Measurements from ENCODE around the gene POU2AF2. TPM values are rescaled to one million over a fixed set of nuclear protein-coding genes. Genes with fewer than 3 reads are reported as not detected.
"Not testable (repeated sequence)": the region's sequence is repeated elsewhere in the genome, so short reads cannot be mapped to it uniquely, and the experiment has no call there.

Gene POU2AF2
- total and polyA plus RNA-seq, 2 donors = 0.32 to 1.0 TPM

DNA sequence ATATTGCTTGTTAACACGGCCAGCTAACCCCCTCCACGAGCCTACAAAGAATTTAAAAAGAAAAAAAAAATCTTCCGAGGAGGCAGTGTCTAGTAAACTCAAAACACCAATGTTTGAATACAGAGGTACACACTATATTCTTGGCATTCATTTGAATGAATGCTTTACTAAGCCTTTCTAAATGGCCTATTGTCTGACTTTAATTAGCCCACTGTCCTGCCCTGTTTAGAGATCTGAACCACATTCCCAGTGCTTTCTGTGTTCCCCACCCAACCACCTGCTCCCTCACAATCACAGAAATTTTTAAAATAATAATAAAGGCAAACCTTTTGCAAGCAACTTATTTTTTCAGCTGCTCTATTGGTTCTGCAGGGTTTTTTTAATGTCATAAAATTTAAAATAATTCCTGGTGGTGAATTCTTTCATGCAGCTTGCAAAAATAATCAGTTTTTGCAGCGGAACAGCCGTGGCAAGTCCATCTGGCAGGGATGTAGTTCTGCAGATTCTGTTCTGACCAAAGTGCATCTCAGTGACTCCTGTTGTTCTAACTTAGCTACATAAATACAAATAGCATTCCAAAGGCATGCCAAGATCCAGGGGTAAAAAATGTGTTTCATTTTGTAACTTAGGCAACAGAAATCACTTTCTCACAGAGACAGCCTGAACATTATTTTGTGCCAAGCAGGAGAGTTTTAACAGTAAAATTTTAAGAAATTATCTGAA lies 23.8 kb downstream of the POU2AF2 start:
- Histone ChIP-seq H3K4me3 (ENCODE audit: low read length in 2 of 2) (no peak overlapping the region), H3K4me1 (ENCODE audit: control insufficient read depth in 2 of 2, insufficient read depth in 2 of 2, low read length in 2 of 2) (no peaks in the 10 kb centered on the region), H3K27ac (ENCODE audit: low read depth in 1 of 2, low read length in 1 of 2) (no peak overlapping the region), H3K9me3 (ENCODE audit: control insufficient read depth in 2 of 2, insufficient read depth in 1 of 2, low read length in 1 of 2) (no peaks in the 10 kb centered on the region), H3K27me3 (ENCODE audit: control insufficient read depth in 2 of 2, insufficient read depth in 1 of 2, low read length in 1 of 2) (no peaks in the 10 kb centered on the region), H3K36me3 (ENCODE audit: control insufficient read depth in 2 of 2, insufficient read depth in 2 of 2, low read length in 1 of 2) (no peaks in the 10 kb centered on the region)
- WGBS = 92% methylated on average over 5 of the region's 5 CpGs
- DNase-seq (ENCODE audit: low read depth in 6 of 9, low spot score in 9 of 9) = no peak

DNA sequence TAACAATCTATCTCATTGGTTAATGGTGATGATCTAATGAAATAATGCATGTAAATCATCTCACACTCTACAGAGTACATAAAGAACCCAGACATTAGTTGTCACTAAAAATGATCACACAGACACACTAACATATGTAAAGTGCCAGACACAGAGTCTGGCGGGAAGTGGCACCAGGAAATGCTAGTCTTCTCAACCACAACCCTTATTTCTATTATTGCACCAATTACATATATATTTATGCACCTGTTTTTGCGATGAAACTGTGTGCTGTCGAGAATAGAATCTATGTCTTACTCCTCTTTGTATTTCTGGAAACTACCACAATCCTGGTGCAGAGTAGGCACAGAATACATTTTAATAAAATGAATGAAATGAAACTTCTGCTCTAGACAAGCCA lies 26.9 kb downstream of the POU2AF2 start:
- 66% methylated on average over 3 of the region's 3 CpGs for WGBS

DNA sequence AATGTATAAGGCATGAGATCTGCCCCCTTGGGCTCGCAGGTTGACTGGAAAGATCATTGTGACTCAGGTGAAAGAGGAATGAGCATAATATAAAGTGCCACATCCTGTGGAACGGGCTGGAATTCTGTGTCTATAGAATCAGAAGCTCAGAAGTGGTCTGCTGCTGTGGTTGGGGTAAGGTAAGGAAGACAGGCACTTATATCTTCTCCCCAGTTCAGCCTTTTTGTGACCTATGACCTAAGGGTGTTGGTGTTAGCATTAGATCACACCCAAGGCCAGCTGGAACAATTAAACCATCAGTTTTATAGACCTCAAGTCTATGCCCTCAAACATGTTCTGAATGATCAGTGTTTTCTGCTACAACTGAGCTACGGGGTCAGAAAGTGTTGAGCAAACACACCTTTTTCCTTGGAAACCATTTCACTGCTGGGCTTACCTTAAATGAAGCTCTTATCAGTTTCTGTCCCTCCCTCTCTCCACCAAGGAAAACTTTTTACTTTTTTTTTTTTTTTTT lies 37.1 kb downstream of the POU2AF2 start:
- H3K4me3 ChIP-seq (ENCODE audit: low read length in 2 of 2) = no peak overlapping the region
- no peak for DNase-seq (ENCODE audit: low read depth in 6 of 9, low spot score in 9 of 9)
- 81% methylated on average over 3 of the region's 3 CpGs for WGBS

More for the DNA sequence above, 26.9 kb downstream of the POU2AF2 start:
- no peak overlapping the region for H3K4me3 ChIP-seq (ENCODE audit: low read length in 2 of 2)
- DNase-seq (ENCODE audit: low read depth in 6 of 9, low spot score in 9 of 9) = no peak
- no peaks in the 10 kb centered on the region for H3K4me1 ChIP-seq (ENCODE audit: control insufficient read depth in 2 of 2, insufficient read depth in 2 of 2, low read length in 2 of 2)
- peaks cover 0 to 1% of the 10 kb centered on the region in 2 donors for H3K27me3 ChIP-seq (ENCODE audit: control insufficient read depth in 2 of 2, insufficient read depth in 1 of 2, low read length in 1 of 2)
- no peaks in the 10 kb centered on the region for H3K9me3 ChIP-seq (ENCODE audit: control insufficient read depth in 2 of 2, insufficient read depth in 1 of 2, low read length in 1 of 2)
- no peaks in the 10 kb centered on the region for H3K36me3 ChIP-seq (ENCODE audit: control insufficient read depth in 2 of 2, insufficient read depth in 2 of 2, low read length in 1 of 2)
- H3K27ac ChIP-seq (ENCODE audit: low read depth in 1 of 2, low read length in 1 of 2) = no peak overlapping the region

DNA sequence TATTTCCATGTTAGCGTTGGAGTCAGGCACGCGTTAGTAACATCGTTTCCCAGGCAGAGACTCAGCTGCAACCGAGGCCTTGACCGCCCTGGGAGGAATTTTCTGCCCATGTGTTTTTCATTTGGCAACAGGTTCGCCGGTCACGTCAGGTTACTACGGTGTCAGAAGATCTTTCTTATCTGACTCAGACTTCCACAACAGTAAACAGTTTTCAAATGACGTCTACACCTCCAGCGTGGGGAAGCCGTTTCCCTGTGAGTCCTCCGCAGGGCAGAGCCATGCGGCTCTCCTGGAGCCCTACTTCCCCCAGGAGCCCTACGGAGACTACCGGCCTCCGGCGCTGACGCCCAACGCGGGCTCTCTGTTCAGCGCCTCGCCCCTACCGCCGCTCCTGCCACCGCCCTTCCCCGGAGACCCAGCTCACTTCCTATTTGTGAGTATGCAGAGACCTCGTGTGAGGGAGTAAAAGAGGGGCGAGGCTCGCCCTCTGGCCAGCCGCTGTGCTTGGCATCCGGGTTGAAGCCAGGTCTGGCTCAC lies 38.5 kb downstream of the POU2AF2 start:
- Histone ChIP-seq H3K4me1 (ENCODE audit: control insufficient read depth in 2 of 2, insufficient read depth in 2 of 2, low read length in 2 of 2) (no peaks in the 10 kb centered on the region), H3K27ac (ENCODE audit: low read depth in 1 of 2, low read length in 1 of 2) (no peak overlapping the region), H3K27me3 (ENCODE audit: control insufficient read depth in 2 of 2, insufficient read depth in 1 of 2, low read length in 1 of 2) (no peaks in the 10 kb centered on the region), H3K4me3 (ENCODE audit: low read length in 2 of 2) (no peak overlapping the region), H3K9me3 (ENCODE audit: control insufficient read depth in 2 of 2, insufficient read depth in 1 of 2, low read length in 1 of 2) (no peaks in the 10 kb centered on the region), H3K36me3 (ENCODE audit: control insufficient read depth in 2 of 2, insufficient read depth in 2 of 2, low read length in 1 of 2) (no peaks in the 10 kb centered on the region)
- WGBS = 87% methylated on average over 33 of the region's 33 CpGs
- DNase-seq (ENCODE audit: low read depth in 6 of 9, low spot score in 9 of 9) = no peak

More for the DNA sequence above, 37.1 kb downstream of the POU2AF2 start:
- H3K36me3 ChIP-seq (ENCODE audit: control insufficient read depth in 2 of 2, insufficient read depth in 2 of 2, low read length in 1 of 2) = no peaks in the 10 kb centered on the region
- H3K9me3 ChIP-seq (ENCODE audit: control insufficient read depth in 2 of 2, insufficient read depth in 1 of 2, low read length in 1 of 2) = no peaks in the 10 kb centered on the region
- H3K4me1 ChIP-seq (ENCODE audit: control insufficient read depth in 2 of 2, insufficient read depth in 2 of 2, low read length in 2 of 2) = no peaks in the 10 kb centered on the region
- H3K27ac ChIP-seq (ENCODE audit: low read depth in 1 of 2, low read length in 1 of 2) = no peak overlapping the region
- H3K27me3 ChIP-seq (ENCODE audit: control insufficient read depth in 2 of 2, insufficient read depth in 1 of 2, low read length in 1 of 2) = peaks cover 0 to under 1% of the 10 kb centered on the region in 2 donors

DNA sequence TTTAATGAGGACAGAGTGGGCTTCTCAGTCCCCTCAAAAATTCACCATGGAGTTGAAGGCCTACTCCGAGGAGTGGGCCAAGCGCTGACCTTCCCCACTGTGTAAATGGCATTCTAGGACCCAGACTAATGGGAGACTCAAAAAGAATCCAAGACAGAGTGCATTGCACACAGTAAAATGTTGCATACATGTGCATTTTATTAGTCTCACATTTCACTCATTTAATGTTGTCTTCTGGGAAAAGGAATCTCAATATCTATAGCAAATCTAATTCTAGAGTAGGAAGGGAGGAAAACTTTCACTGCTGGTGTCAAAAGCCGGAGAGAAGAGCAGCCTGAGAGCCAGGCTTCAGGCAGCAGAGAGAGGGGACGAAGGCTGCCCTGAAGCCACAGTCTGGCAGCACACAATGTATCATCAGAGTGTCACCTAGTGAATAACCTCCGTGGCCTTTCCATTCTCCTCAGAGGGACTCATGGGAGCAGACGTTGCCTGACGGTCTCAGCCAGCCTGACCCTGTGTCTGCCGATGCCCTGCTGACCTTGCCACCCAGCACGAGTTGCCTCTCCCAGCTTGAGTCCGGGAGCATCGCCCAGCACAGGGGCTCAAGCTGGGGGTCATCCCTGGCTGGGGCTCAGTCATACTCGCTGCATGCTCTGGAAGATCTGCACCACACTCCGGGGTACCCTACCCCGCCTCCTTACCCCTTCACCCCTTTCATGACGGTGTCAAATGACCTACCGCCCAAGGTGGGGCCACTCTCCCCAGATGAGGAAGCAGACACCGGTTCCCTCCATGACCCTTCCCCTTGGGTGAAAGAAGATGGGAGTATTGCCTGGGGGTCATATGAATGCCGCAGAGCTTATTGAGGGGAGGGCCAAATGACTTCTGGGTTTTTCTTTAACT lies 39.9 kb downstream of the POU2AF2 start:
- no peaks in the 10 kb centered on the region for H3K9me3 ChIP-seq (ENCODE audit: control insufficient read depth in 2 of 2, insufficient read depth in 1 of 2, low read length in 1 of 2)
- DNase-seq (ENCODE audit: low read depth in 6 of 9, low spot score in 9 of 9) = no peak
- no peak overlapping the region for H3K27ac ChIP-seq (ENCODE audit: low read depth in 1 of 2, low read length in 1 of 2)
- no peaks in the 10 kb centered on the region for H3K4me1 ChIP-seq (ENCODE audit: control insufficient read depth in 2 of 2, insufficient read depth in 2 of 2, low read length in 2 of 2)
- H3K4me3 ChIP-seq (ENCODE audit: low read length in 2 of 2) = no peak overlapping the region
- no peaks in the 10 kb centered on the region for H3K27me3 ChIP-seq (ENCODE audit: control insufficient read depth in 2 of 2, insufficient read depth in 1 of 2, low read length in 1 of 2)
- WGBS = 96% methylated on average over 18 of the region's 18 CpGs
- no peaks in the 10 kb centered on the region for H3K36me3 ChIP-seq (ENCODE audit: control insufficient read depth in 2 of 2, insufficient read depth in 2 of 2, low read length in 1 of 2)

DNA sequence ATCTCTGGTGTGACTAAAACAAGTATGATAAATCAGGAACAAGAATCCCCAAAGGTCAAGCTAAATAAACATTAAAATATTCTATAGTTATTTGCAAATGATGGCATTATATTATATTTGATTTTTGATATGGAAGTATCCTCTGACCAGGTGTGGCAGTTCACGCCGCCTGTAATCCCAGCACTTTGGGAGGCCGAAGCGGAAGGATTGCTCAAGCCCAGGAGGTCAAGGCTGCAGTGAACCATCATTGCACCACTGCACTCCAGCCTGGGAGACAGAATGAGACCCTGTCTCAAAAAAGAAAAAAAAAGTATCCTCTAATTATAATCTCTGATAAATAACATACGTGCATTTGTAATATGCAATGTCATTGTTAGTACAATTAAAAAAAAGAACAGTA lies 46.2 kb downstream of the POU2AF2 start:
- WGBS = 98% methylated on average over 5 of the region's 5 CpGs

DNA sequence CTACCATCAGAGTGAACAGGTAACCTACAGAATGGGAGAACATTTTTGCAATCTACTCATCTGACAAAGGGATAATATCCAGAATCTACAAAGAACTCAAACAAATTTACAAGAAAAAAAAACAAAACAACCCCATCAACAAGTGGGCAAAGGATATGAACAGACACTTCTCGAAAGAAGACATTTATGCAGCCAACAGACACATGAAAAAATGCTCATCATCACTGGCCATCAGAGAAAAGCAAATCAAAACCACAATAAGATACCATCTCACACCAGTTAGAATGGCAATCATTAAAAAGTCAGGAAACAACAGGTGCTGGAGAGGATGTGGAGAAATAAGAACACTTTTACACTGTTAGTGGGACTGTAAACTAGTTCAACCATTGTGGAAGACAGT lies 46.9 kb downstream of the POU2AF2 start:
- DNase-seq (ENCODE audit: low read depth in 6 of 9, low spot score in 9 of 9); H3K27ac ChIP-seq (ENCODE audit: low read depth in 1 of 2, low read length in 1 of 2); H3K4me1 ChIP-seq (ENCODE audit: control insufficient read depth in 2 of 2, insufficient read depth in 2 of 2, low read length in 2 of 2); H3K4me3 ChIP-seq (ENCODE audit: low read length in 2 of 2); H3K36me3 ChIP-seq (ENCODE audit: control insufficient read depth in 2 of 2, insufficient read depth in 2 of 2, low read length in 1 of 2); H3K9me3 ChIP-seq (ENCODE audit: control insufficient read depth in 2 of 2, insufficient read depth in 1 of 2, low read length in 1 of 2); H3K27me3 ChIP-seq (ENCODE audit: control insufficient read depth in 2 of 2, insufficient read depth in 1 of 2, low read length in 1 of 2): not testable (repeated sequence)
- WGBS = 90% methylated on average over 1 of the region's 1 CpG

More for the DNA sequence above, 46.2 kb downstream of the POU2AF2 start:
- H3K27me3 ChIP-seq (ENCODE audit: control insufficient read depth in 2 of 2, insufficient read depth in 1 of 2, low read length in 1 of 2) = peaks cover 0 to 2% of the 10 kb centered on the region in 2 donors
- DNase-seq (ENCODE audit: low read depth in 6 of 9, low spot score in 9 of 9) = no peak
- H3K27ac ChIP-seq (ENCODE audit: low read depth in 1 of 2, low read length in 1 of 2) = no peak overlapping the region
- no peak overlapping the region for H3K4me3 ChIP-seq (ENCODE audit: low read length in 2 of 2)
- no peaks in the 10 kb centered on the region for H3K36me3 ChIP-seq (ENCODE audit: control insufficient read depth in 2 of 2, insufficient read depth in 2 of 2, low read length in 1 of 2)
- H3K4me1 ChIP-seq (ENCODE audit: control insufficient read depth in 2 of 2, insufficient read depth in 2 of 2, low read length in 2 of 2) = no peaks in the 10 kb centered on the region
- no peaks in the 10 kb centered on the region for H3K9me3 ChIP-seq (ENCODE audit: control insufficient read depth in 2 of 2, insufficient read depth in 1 of 2, low read length in 1 of 2)

DNA sequence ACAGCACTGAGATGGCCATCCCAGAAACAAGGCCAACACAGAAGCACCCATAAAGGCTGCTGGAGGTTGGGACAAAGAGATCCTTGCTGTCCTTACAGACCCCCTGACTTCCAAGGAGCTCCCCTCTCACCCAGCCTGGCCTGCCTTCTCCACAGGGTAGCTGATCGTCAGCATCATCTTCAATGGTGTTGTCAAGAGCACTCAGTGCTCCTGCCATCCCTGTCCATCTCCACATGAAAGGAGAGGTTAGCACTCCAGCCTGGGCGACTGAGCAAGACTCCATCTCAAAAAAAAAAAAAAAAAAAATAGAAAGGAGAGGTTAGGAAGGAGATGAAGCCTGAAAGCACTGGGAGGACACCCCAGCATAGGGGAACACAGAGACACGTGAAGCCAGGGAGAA lies 50.7 kb downstream of the POU2AF2 start:
- Histone ChIP-seq H3K27me3 (ENCODE audit: control insufficient read depth in 2 of 2, insufficient read depth in 1 of 2, low read length in 1 of 2) (peaks cover 28 to 46% of the 10 kb centered on the region in 2 donors), H3K9me3 (ENCODE audit: control insufficient read depth in 2 of 2, insufficient read depth in 1 of 2, low read length in 1 of 2) (no peaks in the 10 kb centered on the region), H3K27ac (ENCODE audit: low read depth in 1 of 2, low read length in 1 of 2) (no peak overlapping the region), H3K4me1 (ENCODE audit: control insufficient read depth in 2 of 2, insufficient read depth in 2 of 2, low read length in 2 of 2) (no peaks in the 10 kb centered on the region), H3K36me3 (ENCODE audit: control insufficient read depth in 2 of 2, insufficient read depth in 2 of 2, low read length in 1 of 2) (no peaks in the 10 kb centered on the region), H3K4me3 (ENCODE audit: low read length in 2 of 2) (no peak overlapping the region)
- 93% methylated on average over 3 of the region's 3 CpGs for WGBS
- DNase-seq (ENCODE audit: low read depth in 6 of 9, low spot score in 9 of 9) = no peak

DNA sequence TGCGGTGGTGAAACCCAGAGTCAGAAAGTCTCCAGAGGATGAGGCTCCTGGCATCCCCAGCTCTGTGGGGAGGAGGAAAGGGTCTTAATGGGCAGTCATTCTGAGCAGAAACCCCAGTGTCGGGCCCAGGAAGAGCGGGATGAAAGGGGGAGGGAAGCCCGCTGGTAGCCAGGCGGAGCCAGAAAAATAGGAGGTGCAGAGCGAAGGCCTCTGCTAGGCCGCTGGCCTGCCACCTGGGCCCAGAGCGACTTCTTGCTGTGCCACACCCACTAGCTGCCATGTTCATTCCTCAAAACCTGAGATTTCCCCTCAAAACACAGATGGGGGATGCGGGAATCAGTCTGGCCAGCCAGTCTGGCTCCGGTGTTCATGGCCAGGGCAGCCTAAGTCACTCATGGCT lies 52.2 kb downstream of the POU2AF2 start:
- H3K4me3 ChIP-seq (ENCODE audit: low read length in 2 of 2) = no peak overlapping the region
- no peaks in the 10 kb centered on the region for H3K4me1 ChIP-seq (ENCODE audit: control insufficient read depth in 2 of 2, insufficient read depth in 2 of 2, low read length in 2 of 2)
- no peak overlapping the region for H3K27ac ChIP-seq (ENCODE audit: low read depth in 1 of 2, low read length in 1 of 2)
- 98% methylated on average over 10 of the region's 10 CpGs for WGBS
- peaks cover 31 to 55% of the 10 kb centered on the region in 2 donors for H3K27me3 ChIP-seq (ENCODE audit: control insufficient read depth in 2 of 2, insufficient read depth in 1 of 2, low read length in 1 of 2)
- no peak for DNase-seq (ENCODE audit: low read depth in 6 of 9, low spot score in 9 of 9)
- no peaks in the 10 kb centered on the region for H3K36me3 ChIP-seq (ENCODE audit: control insufficient read depth in 2 of 2, insufficient read depth in 2 of 2, low read length in 1 of 2)
- H3K9me3 ChIP-seq (ENCODE audit: control insufficient read depth in 2 of 2, insufficient read depth in 1 of 2, low read length in 1 of 2) = no peaks in the 10 kb centered on the region
